ENCODE data around the gene BPIFB3. TPM values are rescaled to one million over a fixed set of nuclear protein-coding genes. Genes with fewer than 3 reads are reported as not detected.

BPIFB3 gene
- polyA plus RNA-seq, 1 donor from 2014 or later: not detected

GRCh38 chr20:33042430-33042829 lies 11.3 kb upstream of the BPIFB3 start:
- no peaks in the 10 kb centered on the region for H3F3A ChIP-seq (ENCODE audit: insufficient read depth, low read length, poor library complexity, severe bottlenecking)
- no peaks in the 10 kb centered on the region for H3K79me2 ChIP-seq (replicated peaks; ENCODE audit: insufficient read depth, low read length)
- no peaks in the 10 kb centered on the region for H3K36me3 ChIP-seq (ENCODE audit: insufficient read depth, low read length)
- TF ChIP-seq MXI1 (conservative IDR thresholded peaks at IDR 0.05; ENCODE audit: poor library complexity, severe bottlenecking): no peak
- TF ChIP-seq TAF1 (IDR thresholded peaks at IDR 0.05; ENCODE audit: low read depth): no peak
- TF ChIP-seq SMC3 (conservative IDR thresholded peaks at IDR 0.05; ENCODE audit: poor library complexity): no peak
- TF ChIP-seq CTCF (IDR thresholded peaks at IDR 0.05; ENCODE audit: poor library complexity, severe bottlenecking): no peak
- no peak for TF ChIP-seq EZH2 (IDR thresholded peaks at IDR 0.05; ENCODE audit: borderline replicate concordance, insufficient read depth, low read length, poor library complexity, severe bottlenecking)
- no peak for TF ChIP-seq POLR2AphosphoS5 (IDR thresholded peaks at IDR 0.05)
- no peak for TF ChIP-seq REST (IDR thresholded peaks at IDR 0.05; ENCODE audit: borderline replicate concordance)
- no peak for TF ChIP-seq RAD21 (conservative IDR thresholded peaks at IDR 0.05)
- no peak for TF ChIP-seq EP300 (conservative IDR thresholded peaks at IDR 0.05; ENCODE audit: poor library complexity, severe bottlenecking)
- H2AFZ ChIP-seq (ENCODE audit: low read depth, low read length): no peak overlapping the region
- no peak overlapping the region for H3K27ac ChIP-seq (ENCODE audit: low read length)
- H3K9ac ChIP-seq (ENCODE audit: low read length): no peak overlapping the region
- no peaks in the 10 kb centered on the region for H3K9me2 ChIP-seq (ENCODE audit: insufficient read depth, low read length)
- H3K4me2 ChIP-seq (ENCODE audit: low read length): no peak overlapping the region
- no peak overlapping the region for H3K4me3 ChIP-seq (ENCODE audit: low read length)
- H3K9me3 ChIP-seq (ENCODE audit: low read length): no peaks in the 10 kb centered on the region
- H3K27me3 ChIP-seq (ENCODE audit: insufficient read depth, low read depth, low read length): no peaks in the 10 kb centered on the region
- no peaks in the 10 kb centered on the region for H4K20me1 ChIP-seq (ENCODE audit: insufficient read depth)

GRCh38 chr20:33042983-33043730 lies 10.5 kb upstream of the BPIFB3 start:
- H3K36me3 ChIP-seq (ENCODE audit: insufficient read depth, low read length): no peaks in the 10 kb centered on the region
- no peaks in the 10 kb centered on the region for H3K9me2 ChIP-seq (ENCODE audit: insufficient read depth, low read length)
- H3K27ac ChIP-seq (ENCODE audit: low read length): no peak overlapping the region
- H3K4me2 ChIP-seq (ENCODE audit: low read length): no peak overlapping the region
- TF ChIP-seq MXI1 (conservative IDR thresholded peaks at IDR 0.05; ENCODE audit: poor library complexity, severe bottlenecking): no peak
- no peaks in the 10 kb centered on the region for H3K79me2 ChIP-seq (replicated peaks; ENCODE audit: insufficient read depth, low read length)
- no peaks in the 10 kb centered on the region for H3K27me3 ChIP-seq (ENCODE audit: insufficient read depth, low read depth, low read length)
- H4K20me1 ChIP-seq (ENCODE audit: insufficient read depth): no peaks in the 10 kb centered on the region
- H3F3A ChIP-seq (ENCODE audit: insufficient read depth, low read length, poor library complexity, severe bottlenecking): no peaks in the 10 kb centered on the region
- no peak overlapping the region for H3K4me3 ChIP-seq (ENCODE audit: low read length)
- no peak overlapping the region for H2AFZ ChIP-seq (ENCODE audit: low read depth, low read length)
- H3K9ac ChIP-seq (ENCODE audit: low read length): no peak overlapping the region
- no peaks in the 10 kb centered on the region for H3K9me3 ChIP-seq (ENCODE audit: low read length)

All from neural cell (in vitro differentiated cells).